Renal cortex interstitium (tissue), 11 donors: ENCODE data around the gene TCEAL9. TPM values are rescaled to one million over a fixed set of nuclear protein-coding genes. Genes with fewer than 3 reads are reported as not detected.
A peak's percentile ranks its signal among the peaks of the same experiment; 100 is the strongest.

Experiments
- DNase-seq, 11 donors: peaks; one replicate each; pipeline ENCODE4 v3.0.0-alpha.2; 2013; ENCODE audit warnings: low read depth in 9 of 11, low spot score in 4 of 11; ENCODE audit errors: extremely low read depth in 1 of 11
- polyA plus RNA-seq, 3 donors: library from polyadenylated mRNA; unstranded; fragments of 120-200 nt; gene quantifications; one replicate each; pipeline ENCODE4 v1.2.1, GENCODE V29; 2013; ENCODE audit not compliant: insufficient read length in 3 of 3

TCEAL9 gene
- polyA plus RNA-seq, 3 donors = 199 to 240 (median 213) TPM

DNA sequence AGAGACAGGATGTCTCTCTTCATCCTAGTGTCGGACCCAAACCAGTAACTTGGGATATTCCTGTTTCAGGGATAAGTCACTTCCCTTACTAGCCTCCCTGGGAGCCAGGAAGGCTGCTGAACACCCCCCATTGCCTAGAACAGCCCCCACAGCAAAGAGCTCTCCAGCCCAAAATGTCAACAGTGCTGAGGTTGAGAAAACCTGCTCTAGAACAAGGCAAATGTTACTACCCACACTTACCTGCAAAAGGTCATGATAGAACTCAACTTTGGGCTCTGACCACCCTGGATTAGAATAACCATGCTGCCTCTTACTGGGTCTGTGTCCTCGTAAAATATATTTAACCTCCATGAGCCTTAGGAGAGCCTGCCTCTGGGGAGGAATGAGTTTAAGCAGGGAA is 40.4 kb downstream of the TCEAL9 start:
- DNase-seq = no peak

DNA sequence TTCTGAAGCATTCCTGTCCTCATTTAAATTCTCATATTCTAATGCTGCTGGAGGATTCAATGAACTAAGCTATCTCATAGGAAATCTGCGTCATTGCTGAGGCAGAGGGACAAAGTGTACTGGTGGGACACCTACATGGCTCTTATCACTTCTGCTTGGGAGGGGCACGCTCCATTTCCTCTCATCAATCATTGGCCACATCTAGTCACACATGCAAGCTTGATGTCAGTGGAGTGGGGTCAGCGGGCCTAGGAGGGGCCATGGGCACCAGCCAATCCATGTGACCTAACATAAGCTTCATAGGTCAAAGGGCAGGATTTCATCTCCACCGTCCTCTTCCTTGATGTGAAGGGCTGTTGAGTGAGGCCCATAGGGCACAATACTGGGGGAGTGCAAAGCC is 41.4 kb downstream of the TCEAL9 start:
- no peak for DNase-seq

DNA sequence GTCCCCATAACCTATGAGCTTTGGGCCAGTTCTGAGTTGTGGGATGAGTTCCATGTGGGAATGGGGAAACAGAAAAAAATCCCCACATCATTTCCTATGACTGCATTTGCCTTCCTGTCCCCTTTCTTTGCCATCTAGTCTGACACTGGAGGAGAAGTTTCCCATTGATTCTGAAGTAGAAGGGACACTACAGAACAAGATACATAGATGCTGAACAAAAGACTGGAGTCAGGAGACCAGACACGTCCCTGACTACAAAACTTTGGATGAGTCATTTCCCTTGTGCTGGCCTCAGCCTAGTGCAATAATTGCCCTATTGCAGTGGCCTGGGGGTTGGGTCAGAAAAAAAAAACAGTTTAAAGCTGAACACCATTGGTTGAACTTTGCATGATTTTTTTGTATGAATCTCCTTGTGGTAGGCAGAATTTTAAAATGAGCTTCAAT is 42.1 kb downstream of the TCEAL9 start:
- no peak for DNase-seq

DNA sequence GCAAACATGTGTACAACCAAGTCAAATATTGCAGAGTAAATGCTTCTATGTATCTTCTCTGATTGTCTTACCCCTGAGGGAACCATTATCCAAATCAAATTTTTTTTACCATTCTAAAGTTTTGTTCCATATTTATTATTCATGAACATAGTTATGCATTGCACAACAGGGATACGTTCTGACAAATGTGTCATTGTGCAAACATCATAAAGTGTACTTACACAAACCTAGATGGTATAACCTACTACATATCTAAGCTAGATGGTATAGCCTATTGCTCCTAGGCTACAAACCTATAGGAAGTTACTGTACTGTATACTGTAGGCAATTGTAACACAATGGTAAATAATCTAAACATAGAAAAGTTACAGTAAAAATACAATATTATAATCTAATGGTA is 43.4 kb downstream of the TCEAL9 start:
- DNase-seq = no peak

DNA sequence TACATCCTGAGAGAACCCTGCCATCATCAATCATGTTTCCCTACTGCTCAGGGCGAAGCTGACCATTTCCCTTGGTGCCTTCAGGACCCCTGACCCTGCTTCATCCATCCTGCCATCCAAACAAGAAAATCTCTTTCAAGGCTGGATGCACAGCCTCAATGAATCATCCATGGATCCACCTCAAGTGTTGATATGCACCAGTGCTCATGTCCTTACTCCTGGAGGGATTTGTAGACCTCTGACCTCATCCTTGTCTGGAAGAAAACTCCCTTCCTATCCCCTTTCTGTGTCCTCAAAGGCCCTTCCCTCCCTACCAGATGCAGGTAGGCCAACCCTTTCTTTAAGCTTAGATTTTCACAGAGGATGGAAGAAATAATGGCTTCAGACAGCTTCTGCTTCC is 44.6 kb downstream of the TCEAL9 start:
- DNase-seq = no peak

DNA sequence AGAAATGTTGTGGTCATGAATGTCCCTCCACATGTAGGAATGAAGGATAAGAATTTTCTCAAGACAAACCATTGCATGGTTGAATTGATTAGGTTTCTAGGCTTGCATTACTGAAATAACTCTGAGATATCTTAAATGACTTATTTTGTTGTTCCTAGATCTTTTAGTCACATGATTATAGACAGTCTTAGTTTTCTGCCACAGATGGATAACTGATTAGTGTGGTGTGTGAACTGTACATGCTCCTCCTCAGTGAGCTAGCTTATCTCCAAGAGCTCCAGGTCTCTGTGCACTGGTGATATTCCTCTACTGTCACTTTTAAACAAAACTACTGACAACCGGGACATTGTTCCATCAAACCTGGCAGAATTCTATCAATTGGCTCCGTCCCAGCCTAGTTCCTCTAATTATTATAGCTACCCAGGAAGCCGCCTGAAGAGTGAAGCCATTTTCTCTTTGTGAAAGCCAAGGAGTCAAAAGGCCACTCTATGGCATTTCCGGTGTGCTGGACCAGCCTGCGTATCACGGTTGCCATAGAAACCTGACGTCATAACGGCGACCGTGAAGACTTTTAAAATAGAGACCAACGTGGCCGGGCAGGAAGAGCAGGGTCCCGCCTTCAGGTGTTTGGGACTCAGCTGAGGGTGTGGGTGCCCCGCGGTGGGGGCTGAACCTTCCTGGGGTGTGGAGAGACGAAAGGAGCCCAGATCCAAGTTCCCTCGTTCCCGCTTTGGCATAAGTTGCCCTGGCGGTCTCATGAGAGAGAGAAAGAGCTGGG is 48.1 kb downstream of the TCEAL9 start:
- peak; percentile 42 to 86 (median 74) for DNase-seq

DNA sequence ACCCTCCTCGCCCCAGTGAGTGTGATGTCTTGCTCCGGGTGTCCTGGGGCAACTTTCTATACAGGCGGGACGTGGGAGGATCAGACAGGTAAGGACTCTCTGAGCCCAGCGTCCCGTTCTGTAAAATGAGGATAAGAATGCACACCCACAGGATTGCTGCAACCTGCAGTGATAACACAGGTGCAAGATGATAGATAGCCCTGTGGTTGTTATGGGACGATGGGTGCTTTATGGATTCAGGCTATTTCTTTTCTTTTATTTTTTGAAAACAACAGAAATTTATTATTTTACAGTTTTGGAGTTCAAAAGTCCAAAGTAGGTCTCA is 48.7 kb downstream of the TCEAL9 start:
- no peak for DNase-seq

DNA sequence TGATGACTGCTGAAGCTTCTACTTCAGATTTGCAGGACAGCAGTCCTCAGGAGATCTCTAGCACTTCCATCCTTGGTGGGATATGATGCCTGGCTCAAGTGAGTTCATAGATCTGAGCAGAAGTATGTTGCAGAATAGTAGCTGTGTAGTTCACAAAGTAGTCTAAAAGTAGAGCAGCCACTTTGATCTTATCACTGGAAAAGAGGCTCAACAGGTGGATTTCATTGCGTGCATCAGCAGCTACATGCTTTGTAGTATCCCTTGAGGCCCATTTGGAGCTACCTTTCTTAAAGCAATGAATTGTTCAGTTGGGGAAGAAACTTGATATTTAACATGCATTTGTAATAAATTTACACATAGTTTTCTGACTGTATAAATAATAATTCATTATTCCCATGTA is 50.0 kb downstream of the TCEAL9 start:
- no peak for DNase-seq

DNA sequence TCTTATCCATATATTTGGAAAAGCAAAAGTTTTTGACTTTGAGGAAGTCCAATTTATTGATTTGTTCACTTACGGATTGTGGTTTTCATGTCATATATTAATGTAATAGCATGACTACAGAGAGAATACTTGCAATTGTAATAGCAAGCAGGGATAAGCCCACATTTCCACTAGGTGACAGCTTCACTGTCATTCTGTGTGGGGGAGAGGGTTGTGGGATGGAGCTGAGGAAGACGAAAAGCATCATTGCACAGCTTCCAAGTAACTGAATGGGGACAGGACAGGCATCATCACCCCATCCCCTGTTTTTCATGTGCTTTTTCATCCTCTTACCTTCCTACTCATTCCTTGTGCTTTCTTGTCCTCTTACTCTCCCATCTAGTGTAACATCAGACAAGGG is 51.5 kb downstream of the TCEAL9 start:
- no peak for DNase-seq

Other genes starting within 250 kb of the TCEAL9 start
- gene BEX4, start 141.4 kb upstream of the TCEAL9 start, polyA plus RNA-seq = 100 to 1,000 TPM; 142 to 182 (median 155) TPM
- gene TCEAL8, start 101.4 kb upstream of the TCEAL9 start, polyA plus RNA-seq = 100 to 1,000 TPM; 132 to 165 (median 145) TPM
- 10 to 100 TPM; 12.0 to 17.8 (median 14.5) TPM for gene TCEAL5, start 79.8 kb upstream of the TCEAL9 start, polyA plus RNA-seq
- 10 to 100 TPM; 73.1 to 88.9 (median 78.9) TPM for gene BEX2, start 45.5 kb upstream of the TCEAL9 start, polyA plus RNA-seq
- 10 to 100 TPM; 30.8 to 40.4 (median 37.8) TPM for gene TCEAL7, start 26.3 kb upstream of the TCEAL9 start, polyA plus RNA-seq
- gene BEX3, start 20.0 kb downstream of the TCEAL9 start, polyA plus RNA-seq = 100 to 1,000 TPM; 475 to 590 (median 586) TPM
- gene RAB40A, start 163.0 kb downstream of the TCEAL9 start, polyA plus RNA-seq = 1 to 10 TPM; 2.9 to 4.7 (median 3.4) TPM
- 100 to 1,000 TPM; 173 to 190 (median 180) TPM for gene TCEAL4, start 229.0 kb downstream of the TCEAL9 start, polyA plus RNA-seq